GM23248 (cell line): ENCODE results near the gene MTCL1.

ENCODE experiments used
- EZH2 ChIP-seq: fragments of 200-600 bp; sonication (generic); IDR thresholded peaks from 2 replicates; pipeline ENCODE4 v1.6.1; 2018; ENCODE audit warnings: antibody characterized with exemption, mild to moderate bottlenecking; ENCODE audit not compliant: insufficient read depth, poor library complexity, severe bottlenecking
- EZH2phosphoT487 ChIP-seq: fragments of 200-600 bp; sonication (generic); IDR thresholded peaks from 2 replicates; pipeline ENCODE4 v1.6.1; 2018; ENCODE audit warnings: antibody characterized with exemption, moderate library complexity, mild to moderate bottlenecking, low read depth; ENCODE audit not compliant: insufficient read depth

DNA sequence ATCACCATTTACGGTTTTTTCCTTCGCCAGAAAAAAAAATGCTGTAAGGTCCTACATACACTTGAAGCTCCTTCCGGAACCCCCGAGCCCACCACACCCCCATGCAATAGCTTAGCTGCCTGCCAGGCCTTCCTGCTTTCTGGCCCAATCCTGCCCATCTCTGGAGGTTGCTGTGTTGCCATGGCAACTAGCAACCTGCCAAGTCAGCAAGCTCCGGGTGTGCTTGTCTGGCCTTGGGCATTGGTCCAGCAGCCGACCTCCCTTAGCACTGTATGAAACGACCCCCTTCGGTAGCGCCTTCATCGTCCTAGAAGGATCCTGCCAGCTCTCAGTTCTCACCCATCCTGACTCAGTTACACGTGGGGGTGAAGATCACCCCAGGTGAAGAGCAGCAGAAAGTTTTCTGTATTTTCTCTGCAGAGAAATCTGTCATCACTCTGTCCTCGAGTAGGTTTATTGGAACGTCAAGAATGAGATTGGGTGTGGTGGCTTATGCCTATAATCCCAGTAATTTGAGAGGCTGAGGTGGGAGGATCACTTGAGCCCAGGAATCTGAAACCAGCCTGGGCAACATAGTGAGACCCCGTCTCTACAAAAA lies 47.4 kb upstream of the MTCL1 start:
- no peak for TF ChIP-seq EZH2phosphoT487
- TF ChIP-seq EZH2 = no peak
